Activated CD4-positive, alpha-beta T cell treated with anti-CD3 and anti-CD28 coated beads, Interleukin-2, Interleukin-4, amounts not matched to agents 100 ng/mL and 50 ng/mL, durations not matched to agents 16 hours and 8 hours (primary cell): Measurements from ENCODE around the gene SGF29.
"Not testable (repeated sequence)": the region's sequence is repeated elsewhere in the genome, so short reads cannot be mapped to it uniquely, and the experiment has no call there.

Source experiments
- DNase-seq: peaks from one replicate; pipeline ENCODE4 v3.0.0-alpha.2; 2020; ENCODE audit warnings: low spot score

The SGF29 gene

DNA sequence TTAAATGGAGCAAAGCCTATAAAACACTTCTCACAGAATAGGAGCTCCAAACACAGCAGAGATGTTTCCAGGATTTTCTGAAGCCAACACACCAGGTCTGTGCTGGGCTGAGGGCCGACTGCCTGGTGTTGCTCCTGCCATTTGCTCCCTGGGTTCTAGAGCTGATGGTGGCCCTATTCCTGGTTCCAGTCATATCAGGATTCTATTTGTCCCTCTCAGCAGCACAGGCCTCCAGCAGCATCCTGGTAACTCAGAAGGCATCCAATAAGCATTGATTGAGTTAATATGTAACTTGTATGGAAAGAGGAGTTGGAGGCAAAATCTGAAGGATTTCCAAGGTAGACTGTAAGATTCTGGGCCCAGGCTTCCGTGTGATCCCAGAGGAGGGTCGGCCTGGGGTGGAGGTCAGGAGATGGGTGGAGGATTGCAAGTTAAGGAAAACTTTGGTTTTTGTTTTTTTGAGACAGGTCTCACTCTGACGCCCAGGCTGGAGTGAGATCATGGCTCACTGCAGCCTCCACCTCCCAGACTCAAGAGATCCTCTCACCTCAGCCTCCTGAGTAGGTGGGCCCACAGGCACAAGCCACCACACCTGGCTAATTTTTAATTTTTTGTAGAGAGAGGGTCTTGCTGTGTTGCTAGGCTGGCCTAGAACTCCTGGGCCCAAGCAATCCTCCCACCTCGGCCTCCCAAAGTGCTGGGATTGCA, 20.6 kb upstream of the SGF29 start:
- no peak for DNase-seq

DNA sequence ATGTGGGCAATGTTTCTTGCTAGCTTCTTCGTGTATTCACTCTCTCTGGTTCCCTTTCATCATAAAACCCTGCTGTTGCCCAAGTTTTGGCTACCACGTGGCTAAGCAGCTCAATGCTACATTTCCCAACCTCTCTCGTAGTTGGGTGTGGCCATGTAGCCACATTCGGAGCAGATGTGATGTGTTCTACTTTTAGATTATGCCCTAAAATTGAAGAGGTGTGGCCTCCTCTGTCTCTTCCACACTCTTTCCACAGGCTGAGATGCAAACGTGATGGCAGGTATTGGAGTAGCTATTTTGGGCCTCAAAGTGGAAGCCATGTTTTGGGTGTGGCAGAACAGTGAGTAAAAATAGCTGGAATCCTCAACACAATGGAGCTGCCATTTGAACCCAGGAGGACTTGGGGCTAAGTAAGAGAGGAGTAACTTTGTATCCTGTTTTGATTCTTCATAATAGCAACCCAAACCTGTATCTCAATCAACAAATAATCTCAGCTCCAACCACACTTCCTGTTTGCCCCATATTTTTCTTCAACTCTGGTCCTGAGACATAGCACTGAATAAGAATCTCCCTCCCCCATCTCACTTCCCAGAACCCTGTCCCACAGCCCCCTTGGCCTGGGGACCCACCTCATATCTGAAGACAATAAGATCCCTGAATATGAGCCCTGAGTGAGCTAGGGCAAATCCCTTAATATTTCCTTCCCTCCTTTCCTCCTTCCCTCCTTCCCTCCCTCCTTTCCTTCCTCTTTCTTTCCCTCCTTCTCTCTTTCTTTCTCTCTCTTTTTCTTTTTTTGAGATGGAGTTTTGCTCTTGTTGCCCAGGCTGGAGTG, 19.0 kb upstream of the SGF29 start:
- DNase-seq: no peak

DNA sequence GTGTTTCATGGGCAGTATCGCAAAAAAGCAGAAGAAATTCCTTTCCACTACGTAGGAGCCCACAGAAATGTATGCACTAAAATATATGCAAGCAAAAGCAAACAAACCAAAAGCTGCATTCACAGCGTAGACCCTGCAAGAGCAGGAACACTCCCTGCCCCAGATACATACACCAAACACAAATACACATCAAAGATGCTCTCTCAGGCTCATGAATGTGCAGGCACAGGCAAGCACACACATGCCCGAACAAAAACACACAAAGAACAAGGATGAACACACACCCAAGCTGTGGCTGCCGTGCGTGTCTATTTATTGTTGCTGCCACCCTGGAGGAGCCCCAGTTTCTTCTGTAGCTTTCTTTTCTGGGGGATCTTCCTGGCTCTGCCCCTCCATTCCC, 16.6 kb upstream of the SGF29 start:
- DNase-seq: no peak

DNA sequence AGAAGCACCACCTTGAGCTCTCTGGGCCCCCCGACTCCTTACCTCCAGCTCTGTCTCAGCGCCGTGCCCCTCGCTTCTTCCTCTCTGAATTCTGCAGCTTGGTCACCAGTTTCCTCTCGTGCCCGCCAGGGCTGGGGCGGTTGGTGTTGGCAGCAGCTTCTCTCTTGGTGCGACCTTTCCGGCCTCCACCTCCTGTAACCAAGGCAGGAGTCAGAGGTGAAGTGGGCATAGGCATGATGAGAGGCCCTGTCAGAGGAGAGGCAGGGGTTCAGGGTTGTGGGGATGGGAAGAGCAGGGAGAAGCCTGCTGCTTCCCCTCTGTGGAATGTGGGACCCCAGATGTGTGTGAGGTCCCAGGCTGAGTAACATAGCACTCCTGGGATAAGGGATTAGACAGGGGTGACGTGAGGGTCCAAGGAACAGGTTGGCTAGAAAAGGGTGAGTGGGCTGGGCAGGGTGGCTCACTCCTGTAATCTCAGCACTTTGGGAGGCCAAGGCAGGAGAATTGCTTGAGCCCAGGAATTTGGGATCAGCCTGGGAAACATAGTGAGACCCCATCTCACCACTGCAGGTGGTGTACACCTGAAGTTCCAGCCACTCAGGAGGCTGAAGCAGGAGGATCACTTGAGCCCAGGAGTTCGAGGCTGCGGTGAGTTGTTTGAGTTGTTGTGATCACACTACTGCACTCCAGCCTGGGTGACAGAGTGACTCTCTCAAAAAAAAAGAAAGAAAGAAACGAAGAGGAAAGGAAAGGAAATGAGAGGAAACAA, 15.6 kb upstream of the SGF29 start:
- no peak for DNase-seq

DNA sequence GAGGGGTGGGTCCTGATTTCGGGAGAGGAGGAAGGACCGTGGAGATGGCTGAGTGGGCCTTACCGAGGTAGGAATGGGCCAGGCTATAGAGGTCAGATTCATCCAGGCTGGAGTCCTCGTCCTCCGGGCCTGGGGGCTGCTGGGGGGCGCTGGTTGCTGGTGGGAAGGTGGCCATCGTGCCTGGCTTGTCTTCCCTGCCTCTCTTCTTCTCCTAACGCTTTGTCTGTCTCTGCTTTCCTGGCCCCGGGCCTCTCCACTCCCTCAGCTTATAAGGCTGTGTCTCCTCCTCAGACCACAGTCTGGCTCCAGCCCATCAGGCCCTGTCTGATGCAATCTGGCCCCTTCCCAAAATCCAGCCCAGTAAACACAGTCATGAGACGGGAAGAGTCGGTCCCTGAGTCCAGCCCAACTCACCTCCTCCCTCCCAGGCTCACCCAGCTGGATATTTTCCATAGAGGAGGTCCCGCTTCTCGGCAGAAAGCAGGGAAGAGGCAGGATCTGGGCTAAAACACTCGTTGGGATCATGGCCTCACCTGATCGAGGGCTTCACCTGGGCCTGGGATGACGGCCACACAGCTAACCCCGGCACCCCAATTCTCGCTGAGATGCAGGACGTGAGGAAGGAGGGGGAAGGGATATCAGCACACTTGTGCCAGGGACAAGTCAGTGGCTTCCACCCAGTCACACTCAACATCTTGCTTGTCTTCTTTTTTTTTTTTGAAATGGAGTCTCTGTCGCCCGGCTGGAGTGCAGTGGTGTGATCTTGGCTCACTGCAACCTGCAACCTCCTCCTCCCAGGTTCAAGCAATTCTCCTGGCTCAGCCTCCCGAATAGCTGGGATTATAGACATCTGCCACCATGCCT, 14.8 kb upstream of the SGF29 start, which contains the start of gene NUPR1:
TSS of gene NUPR1 (minus strand) at position 242 of the 864 bp plus-strand sequence. CDS start at position 175, 67 bp downstream.
- DNase-seq: no peak

DNA sequence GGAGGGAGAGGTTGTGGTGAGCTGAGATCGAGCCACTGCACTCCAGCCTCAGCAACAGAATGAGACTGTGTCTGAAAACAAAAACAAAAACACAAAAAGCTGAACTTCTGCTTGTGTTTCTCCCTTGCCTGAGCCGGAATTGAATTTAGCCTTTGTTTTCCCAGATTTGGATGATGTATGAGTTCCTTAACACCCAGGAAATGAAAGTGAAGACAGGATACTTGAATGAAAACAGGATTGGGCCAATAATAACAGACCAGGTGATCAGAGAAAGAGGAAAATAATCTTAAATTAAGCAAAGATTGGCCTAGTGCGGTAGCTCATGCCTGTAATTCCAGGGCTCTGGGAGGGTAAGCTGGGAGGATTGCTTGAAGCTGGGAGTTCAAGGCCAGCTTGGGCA, 13.4 kb upstream of the SGF29 start:
- no peak for DNase-seq

DNA sequence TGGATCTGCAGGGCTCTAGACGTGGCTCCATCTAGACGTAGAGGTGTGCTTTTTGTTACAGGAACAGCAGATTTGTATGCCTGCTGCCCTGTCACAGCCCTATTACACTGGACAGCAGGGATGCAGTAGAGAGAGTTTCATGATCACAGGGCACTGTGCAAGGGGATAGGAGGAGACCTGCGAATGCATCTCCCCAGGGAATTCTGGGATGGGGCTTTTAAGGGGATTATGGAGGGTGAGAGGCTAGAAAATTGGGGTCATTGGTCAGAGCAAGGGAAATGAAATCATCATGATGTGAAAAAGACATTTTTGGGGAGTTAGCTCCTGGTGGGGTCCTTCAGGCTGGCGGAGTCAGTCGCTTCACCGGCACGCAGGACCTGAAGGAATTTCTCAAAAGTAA, 11.1 kb upstream of the SGF29 start:
- no peak for DNase-seq

DNA sequence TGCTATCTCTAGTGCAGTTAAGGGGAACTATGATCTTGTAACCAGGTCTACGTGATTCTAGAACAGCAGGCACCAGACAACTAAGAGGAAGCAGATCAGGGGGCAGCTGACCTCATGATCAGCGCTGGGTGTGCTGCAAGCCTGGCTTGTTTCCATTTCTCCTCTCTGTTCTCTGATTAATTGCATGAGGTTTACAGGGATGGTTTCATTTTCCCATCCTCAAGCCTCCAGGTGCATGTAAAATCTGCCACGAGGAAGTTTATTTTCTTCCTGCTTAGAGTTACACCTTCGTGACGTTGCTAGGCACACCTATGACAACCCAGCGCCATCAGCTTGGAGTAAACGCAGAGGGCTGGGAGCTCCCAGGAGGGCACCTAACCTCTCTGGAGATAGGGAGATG, 10.6 kb upstream of the SGF29 start:
- no peak for DNase-seq

DNA sequence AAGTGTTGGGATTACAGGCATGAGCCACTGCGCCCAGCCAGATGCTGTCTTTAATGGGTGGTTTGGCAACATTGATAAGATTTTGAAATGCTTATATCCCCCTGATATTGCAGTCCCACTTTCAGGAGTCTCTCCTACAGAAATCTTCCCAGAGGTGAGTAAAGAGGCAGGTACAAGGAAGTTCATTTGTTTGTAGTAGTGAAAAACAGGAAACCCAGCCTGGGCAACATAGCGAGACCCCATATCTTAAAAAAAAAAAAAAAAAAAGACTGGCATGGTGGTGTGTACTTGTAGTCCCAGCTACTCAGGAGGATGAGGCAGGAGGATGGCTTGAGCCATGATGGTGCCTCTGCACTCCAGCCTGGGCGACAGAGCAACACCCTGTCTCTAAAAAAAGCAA, 8.7 kb upstream of the SGF29 start:
- no peak for DNase-seq

DNA sequence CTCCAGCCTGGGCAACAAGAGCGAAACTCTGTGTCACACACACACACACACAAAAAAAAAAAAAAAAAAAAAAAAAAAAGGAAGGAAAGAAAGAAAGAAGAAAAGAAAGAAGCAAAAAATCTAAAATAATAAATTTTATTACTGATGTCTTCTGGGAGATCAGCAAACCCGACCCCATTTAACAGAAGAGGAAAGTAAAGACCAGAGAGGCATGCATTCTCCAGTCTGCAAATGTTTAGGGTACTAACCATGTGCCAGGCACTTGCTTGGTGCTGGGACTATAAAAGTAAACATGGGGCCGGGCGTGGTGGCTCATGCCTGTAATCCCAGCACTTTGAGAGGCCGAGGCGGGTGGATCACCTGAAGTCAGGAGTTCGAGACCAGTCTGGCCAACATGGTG, 7.8 kb upstream of the SGF29 start:
- DNase-seq: not testable (repeated sequence)

DNA sequence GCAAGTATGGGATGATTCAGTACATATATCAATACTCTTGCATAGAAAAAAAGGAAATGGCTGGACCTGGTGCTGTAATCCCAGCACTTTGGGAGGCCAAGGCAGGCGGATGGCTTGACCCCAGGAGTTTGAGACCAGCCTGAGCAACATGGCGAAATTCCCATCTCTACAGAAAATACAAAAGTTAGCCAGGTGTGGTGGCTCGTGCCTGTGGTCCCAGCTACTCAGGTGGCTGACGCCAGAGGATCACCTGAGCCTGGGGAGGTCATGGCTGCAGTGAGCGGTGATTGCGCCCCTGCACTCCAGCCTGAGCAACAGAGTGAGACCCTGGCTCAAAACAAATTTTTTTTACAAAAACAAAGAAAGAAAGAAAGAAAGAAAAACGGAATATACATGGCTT, 7.1 kb upstream of the SGF29 start:
- DNase-seq: no peak

DNA sequence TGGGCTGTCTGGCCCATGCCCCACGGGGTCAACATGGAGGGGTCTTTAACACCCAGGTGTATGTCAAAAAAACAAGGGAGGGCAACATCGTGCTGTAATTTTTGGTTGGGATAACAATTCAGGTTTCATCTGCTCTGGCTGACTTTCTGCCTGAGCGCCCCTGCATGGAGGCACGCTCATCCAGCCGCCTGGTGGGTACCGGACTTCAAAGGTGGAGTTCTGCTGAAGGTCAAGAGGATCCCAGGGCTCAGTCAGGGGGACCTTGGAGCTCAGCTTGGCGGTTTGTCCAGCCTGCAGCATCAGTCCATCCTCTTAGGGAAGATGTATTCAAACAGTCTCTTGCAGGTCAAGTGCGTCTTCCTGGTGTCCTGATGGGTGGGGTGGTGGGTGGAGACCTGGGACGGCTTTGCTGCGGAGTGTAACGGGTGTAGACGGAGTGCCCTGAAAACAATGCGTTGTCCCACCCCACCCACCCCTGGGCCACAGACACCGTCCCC, 5.4 kb upstream of the SGF29 start:
- DNase-seq: no peak

DNA sequence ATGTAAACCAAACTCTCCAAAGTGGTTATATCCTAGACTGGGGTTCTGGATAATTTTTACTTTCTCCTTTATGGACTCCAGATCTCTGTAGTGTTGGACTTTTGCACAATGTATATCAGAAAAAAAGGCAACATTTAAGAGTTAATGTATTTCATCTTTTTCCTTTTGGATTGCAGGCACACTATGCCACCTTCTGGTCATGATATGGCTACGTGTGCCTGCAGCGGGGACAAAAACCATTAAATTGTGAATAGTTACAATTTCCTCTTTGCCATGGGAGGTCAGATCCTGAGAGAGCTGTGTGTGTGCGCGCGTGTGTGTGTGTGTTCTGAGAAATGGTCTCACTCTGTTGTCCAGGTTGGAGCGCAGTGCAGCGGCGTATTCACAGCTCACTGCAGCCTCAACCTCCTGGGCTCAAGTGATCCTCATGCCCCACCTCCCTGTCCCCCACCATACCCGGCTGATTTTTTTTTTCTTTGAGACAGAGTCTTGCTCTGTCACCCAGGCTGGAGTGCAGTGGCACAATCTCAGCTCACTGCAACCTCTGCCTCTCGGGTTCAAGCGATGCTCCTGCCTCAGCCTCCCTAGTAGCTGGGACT, 4.3 kb upstream of the SGF29 start:
- DNase-seq: peak; percentile 17

DNA sequence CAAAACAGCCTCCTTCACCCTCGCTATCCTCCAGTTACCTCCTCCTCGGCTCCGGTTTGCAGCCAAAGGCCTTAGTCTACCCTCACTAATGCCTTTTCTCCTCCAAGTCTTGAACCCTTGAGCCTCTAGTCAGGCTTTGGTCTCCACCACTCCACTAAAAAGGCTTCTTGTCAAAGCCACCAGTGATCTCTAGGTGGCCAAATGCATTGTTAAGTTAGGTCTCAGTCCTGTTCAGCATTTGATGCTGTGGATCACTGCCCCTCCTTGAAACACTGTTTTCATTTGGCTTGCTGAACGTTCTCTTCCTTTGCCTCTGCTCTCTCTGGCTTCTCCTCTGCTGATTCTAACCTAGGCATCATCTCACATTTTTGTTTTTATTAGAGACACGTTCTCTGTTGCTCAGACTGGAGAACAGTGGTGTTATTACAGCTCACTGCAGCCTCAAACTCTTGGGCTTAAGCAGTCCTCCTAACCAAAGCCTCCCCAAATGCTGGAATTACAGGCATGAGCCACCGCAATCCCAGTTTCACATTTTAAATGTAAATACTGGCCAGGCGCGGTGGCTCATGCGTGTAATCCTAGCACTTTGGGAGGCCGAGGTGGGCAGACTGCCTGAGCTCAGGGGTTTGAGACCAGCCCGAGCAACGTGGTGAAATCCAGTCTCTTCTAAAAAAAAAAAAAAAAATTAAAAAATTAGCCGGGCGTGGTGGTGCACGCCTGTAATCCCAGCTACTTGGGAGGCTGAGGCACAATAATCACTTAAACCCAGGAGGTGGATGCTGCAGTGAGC, 1.1 kb downstream of the SGF29 start:
- no peak for DNase-seq

DNA sequence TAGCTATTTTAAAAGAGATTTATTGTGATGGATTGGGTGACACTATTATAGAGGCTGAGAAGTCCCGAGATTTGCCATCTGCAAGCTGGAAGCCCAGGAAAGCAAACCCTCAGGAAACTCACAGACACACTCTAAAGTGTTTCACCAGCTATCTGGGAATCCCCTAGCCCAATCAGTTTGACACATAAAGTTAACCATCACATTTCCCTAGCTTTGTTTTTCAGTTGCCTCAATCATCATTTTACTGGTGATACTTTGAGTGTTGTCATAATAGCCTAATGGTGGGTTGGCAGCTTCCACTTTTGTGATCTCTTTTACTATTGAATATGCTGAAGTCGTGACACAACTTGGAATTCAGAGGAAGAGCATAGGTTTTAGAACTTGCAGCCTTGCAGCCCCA, 1.8 kb downstream of the SGF29 start:
- peak; percentile 34 for DNase-seq

DNA sequence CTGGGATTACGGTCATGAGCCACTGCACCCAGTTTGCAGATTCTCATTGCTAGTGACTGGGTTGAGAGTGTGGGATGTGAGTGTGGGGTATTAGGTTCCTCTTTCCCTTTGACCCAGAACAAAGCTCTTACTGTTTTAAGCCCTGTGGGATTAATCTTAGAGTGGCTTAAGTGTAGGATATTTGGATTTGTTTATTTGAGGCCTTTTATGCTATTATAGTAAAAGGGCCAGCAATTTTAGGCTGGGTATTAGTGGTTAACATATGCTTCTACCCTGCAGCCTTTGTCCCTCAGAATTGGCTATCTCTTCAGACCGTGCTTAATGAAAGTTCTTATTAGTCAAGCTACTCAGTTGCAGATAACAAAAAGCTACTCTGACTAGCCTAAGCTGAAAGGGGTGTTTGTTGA, 3.2 kb downstream of the SGF29 start:
- no peak for DNase-seq

DNA sequence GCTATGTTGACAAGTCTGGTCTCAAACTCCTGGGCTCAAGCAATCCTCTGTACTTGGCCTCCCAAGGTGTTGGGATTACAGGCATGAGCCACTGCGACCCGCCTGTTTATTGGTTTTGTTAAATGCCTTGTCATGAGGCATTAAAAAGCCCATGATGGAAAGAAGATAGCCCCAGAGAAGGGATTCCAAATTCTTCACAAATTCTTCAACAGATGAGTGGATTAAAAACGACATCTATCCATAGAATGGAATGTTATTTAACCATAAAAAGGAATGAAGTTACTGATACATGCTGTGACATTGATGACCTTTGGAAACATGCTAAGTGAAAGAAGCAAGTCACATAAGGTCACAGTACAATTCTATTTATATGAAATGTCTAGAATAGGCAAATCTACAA, 4.7 kb downstream of the SGF29 start:
- DNase-seq: no peak

DNA sequence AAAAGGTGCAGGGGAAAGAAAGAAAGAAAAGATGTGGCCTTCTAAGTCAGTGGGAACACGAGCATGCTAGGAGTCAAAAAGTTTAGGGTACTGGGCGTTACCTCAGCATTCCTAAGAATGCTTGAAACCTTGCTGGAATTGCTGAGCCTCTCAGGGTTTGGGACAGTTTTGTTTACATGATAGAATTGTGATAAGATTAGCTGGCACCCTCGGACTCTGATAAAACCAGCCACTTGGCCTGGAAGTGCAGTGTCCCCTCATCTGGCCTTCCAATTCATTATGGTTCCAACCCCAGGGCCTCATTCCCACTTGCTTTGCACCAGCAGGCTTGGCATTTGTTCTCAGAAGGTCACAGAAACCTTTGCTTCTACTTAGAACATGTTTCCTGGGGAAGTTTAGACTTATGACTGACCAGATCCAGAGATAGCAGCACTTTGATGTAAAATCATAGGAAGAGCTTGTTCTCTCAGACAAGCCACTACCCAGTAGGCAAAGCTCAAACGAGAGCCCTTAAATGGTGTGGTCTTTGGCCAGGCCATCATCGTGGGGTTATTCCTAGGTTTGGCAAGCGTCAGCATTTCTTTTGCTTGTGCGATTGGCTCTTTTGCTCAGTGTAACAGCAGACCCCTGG, 8.0 kb downstream of the SGF29 start:
- DNase-seq: no peak

DNA sequence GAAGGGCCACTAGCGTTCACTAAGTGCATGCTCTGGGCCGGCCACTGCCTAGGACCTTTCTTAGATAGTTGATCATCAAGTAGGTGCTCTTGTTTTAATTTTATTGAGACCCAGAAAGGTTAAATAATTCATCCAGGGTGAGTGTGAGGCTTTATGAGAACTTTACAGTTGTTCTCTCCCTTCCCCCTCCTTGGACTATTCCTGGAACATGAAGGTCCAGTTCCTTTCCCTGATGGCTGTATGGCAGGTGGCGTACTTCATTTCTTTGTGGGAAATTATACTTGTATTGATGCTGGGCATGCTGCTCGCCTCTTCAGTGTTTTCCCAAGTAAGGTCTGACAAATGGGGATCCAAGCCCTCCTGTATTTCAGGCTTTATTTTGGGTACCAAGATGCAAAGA, 8.5 kb downstream of the SGF29 start:
- DNase-seq: no peak

DNA sequence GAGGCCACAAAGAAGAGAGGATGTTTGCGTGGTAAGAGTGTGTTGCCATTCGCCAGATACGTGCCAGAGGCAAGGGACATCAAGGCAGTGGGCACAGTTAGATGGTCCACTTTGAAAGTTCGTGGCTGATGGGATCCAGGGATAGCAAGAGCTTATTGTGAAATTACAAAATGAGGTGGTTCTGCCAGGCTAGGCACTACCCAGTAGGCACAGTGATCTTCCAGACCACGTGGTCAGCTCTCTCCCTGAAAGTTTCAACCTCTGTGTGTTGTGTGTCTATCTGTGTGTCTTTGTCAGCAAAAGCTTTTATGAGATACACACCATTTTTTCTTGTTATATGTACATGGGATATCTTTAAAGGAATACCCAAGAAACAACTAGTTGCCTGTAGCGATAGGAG, 9.5 kb downstream of the SGF29 start:
- DNase-seq: no peak
